Activated naive CD8-positive, alpha-beta T cell treated with anti-CD3 and anti-CD28 coated beads, Interleukin-2, amount 50 U/mL, for 24 hours (primary cell): Measurements from ENCODE around the gene MCOLN3.
A peak's percentile ranks its signal among the peaks of the same experiment; 100 is the strongest.

Experiments used
- ATAC-seq: fragments of 150-1000 bp; cut with Tn5 transposase; one replicate; pipeline ENCODE4 v1.10.0; 2021
- DNase-seq: peaks from one replicate; pipeline ENCODE4 v3.0.0; 2021
- H3K27ac Mint-ChIP-seq: one replicate; pipeline ENCODE4 v1.8.0; 2021; ENCODE audit warnings: mild to moderate bottlenecking, mixed read lengths
- H3K27me3 Mint-ChIP-seq: one replicate; pipeline ENCODE4 v1.8.0; 2021; ENCODE audit warnings: mixed read lengths
- H3K36me3 Mint-ChIP-seq: one replicate; pipeline ENCODE4 v1.8.0; 2021; ENCODE audit warnings: low read depth, mixed read lengths
- H3K4me1 Mint-ChIP-seq: one replicate; pipeline ENCODE4 v1.8.0; 2021; ENCODE audit warnings: mixed read lengths
- H3K4me3 Mint-ChIP-seq: one replicate; pipeline ENCODE4 v1.8.0; 2021; ENCODE audit warnings: mild to moderate bottlenecking, moderate library complexity, mixed read lengths
- H3K9me3 Mint-ChIP-seq: one replicate; pipeline ENCODE4 v1.8.0; 2021; ENCODE audit warnings: mixed read lengths

Gene MCOLN3

GRCh38 chr1:85048296-85049064 is at the start of gene MCOLN3:
MCOLN3 (minus strand) TSS chr1:85048500; CDS start chr1:85045360, 3,140 bp downstream.
- Mint-ChIP-seq H3K27me3 (peaks cover 55% of the 10 kb centered on the region), H3K9me3 (no peaks in the 10 kb centered on the region), H3K36me3 (no peaks in the 10 kb centered on the region), H3K4me3 (peak within 1 kb of the TSS; percentile 61), H3K4me1 (peaks cover 19% of the 10 kb centered on the region), H3K27ac (no peak within 1 kb of the TSS)
- ATAC-seq (peak; percentile 41), DNase-seq (peak; percentile 37)

- H3K27ac Mint-ChIP-seq: no peak overlapping the region
- peaks cover 9% of the 10 kb centered on the region for H3K27me3 Mint-ChIP-seq
- DNase-seq: no peak
- ATAC-seq: no peak
- no peak overlapping the region for H3K4me3 Mint-ChIP-seq
- no peaks in the 10 kb centered on the region for H3K36me3 Mint-ChIP-seq
- H3K4me1 Mint-ChIP-seq: peaks cover 6% of the 10 kb centered on the region
- no peaks in the 10 kb centered on the region for H3K9me3 Mint-ChIP-seq
These were observed 45.3 kb upstream of the MCOLN3 start for GRCh38 chr1:85093644-85094043.

- H3K36me3 Mint-ChIP-seq: no peaks in the 10 kb centered on the region
- no peaks in the 10 kb centered on the region for H3K9me3 Mint-ChIP-seq
- peaks cover 9% of the 10 kb centered on the region for H3K27me3 Mint-ChIP-seq
- DNase-seq (peak; percentile 8), ATAC-seq (peak; percentile 87)
- no peak overlapping the region for H3K27ac Mint-ChIP-seq
- peaks cover 6% of the 10 kb centered on the region for H3K4me1 Mint-ChIP-seq
- H3K4me3 Mint-ChIP-seq: peak overlapping the region; percentile 33
These were observed 43.5 kb upstream of the MCOLN3 start for GRCh38 chr1:85091671-85092280.

GRCh38 chr1:85090225-85090624 is 41.9 kb upstream of the MCOLN3 start:
- no peak for ATAC-seq
- H3K4me3 Mint-ChIP-seq: no peak overlapping the region
- H3K27ac Mint-ChIP-seq: no peak overlapping the region

GRCh38 chr1:85089203-85089602 is 40.9 kb upstream of the MCOLN3 start:
- no peak for DNase-seq

More at GRCh38 chr1:85090225-85090624, 41.9 kb upstream of the MCOLN3 start:
- peaks cover 6% of the 10 kb centered on the region for H3K4me1 Mint-ChIP-seq
- H3K36me3 Mint-ChIP-seq: no peaks in the 10 kb centered on the region
- peaks cover 9% of the 10 kb centered on the region for H3K27me3 Mint-ChIP-seq
- H3K9me3 Mint-ChIP-seq: no peaks in the 10 kb centered on the region
- no peak for DNase-seq

GRCh38 chr1:85088408-85088784 is 40.1 kb upstream of the MCOLN3 start:
- no peak for ATAC-seq
- DNase-seq: no peak
- Mint-ChIP-seq H3K27ac (no peak overlapping the region), H3K4me3 (no peak overlapping the region), H3K9me3 (no peaks in the 10 kb centered on the region), H3K36me3 (no peaks in the 10 kb centered on the region), H3K27me3 (peaks cover 4% of the 10 kb centered on the region), H3K4me1 (peaks cover 6% of the 10 kb centered on the region)

More at GRCh38 chr1:85089203-85089602, 40.9 kb upstream of the MCOLN3 start:
- no peaks in the 10 kb centered on the region for H3K36me3 Mint-ChIP-seq
- no peaks in the 10 kb centered on the region for H3K9me3 Mint-ChIP-seq
- H3K27me3 Mint-ChIP-seq: peaks cover 6% of the 10 kb centered on the region
- H3K4me3 Mint-ChIP-seq: no peak overlapping the region
- ATAC-seq: no peak
- H3K27ac Mint-ChIP-seq: no peak overlapping the region
- peaks cover 6% of the 10 kb centered on the region for H3K4me1 Mint-ChIP-seq

- Mint-ChIP-seq H3K27ac (no peak overlapping the region), H3K36me3 (no peaks in the 10 kb centered on the region), H3K4me3 (no peak overlapping the region), H3K27me3 (peaks cover 4% of the 10 kb centered on the region), H3K9me3 (no peaks in the 10 kb centered on the region), H3K4me1 (peaks cover 6% of the 10 kb centered on the region)
- DNase-seq (no peak), ATAC-seq (no peak)
These were observed 39.5 kb upstream of the MCOLN3 start for GRCh38 chr1:85087659-85088407.

- Mint-ChIP-seq H3K4me1 (no peaks in the 10 kb centered on the region), H3K9me3 (no peaks in the 10 kb centered on the region), H3K27me3 (peaks cover 7% of the 10 kb centered on the region), H3K4me3 (no peak overlapping the region), H3K36me3 (no peaks in the 10 kb centered on the region), H3K27ac (no peak overlapping the region)
- ATAC-seq (no peak), DNase-seq (no peak)
These were observed 37.1 kb upstream of the MCOLN3 start for GRCh38 chr1:85085417-85085816.

- no peaks in the 10 kb centered on the region for H3K4me1 Mint-ChIP-seq
These were observed 30.6 kb upstream of the MCOLN3 start for GRCh38 chr1:85078903-85079302.

GRCh38 chr1:85074365-85074964 is 26.2 kb upstream of the MCOLN3 start:
- H3K27me3 Mint-ChIP-seq: peaks cover 2% of the 10 kb centered on the region
- ATAC-seq: no peak
- H3K9me3 Mint-ChIP-seq: peaks cover 16% of the 10 kb centered on the region
- H3K36me3 Mint-ChIP-seq: no peaks in the 10 kb centered on the region
- no peak overlapping the region for H3K27ac Mint-ChIP-seq
- no peak for DNase-seq
- no peak overlapping the region for H3K4me3 Mint-ChIP-seq
- no peaks in the 10 kb centered on the region for H3K4me1 Mint-ChIP-seq

More at GRCh38 chr1:85078903-85079302, 30.6 kb upstream of the MCOLN3 start:
- DNase-seq (no peak), ATAC-seq (no peak)
- no peak overlapping the region for H3K27ac Mint-ChIP-seq
- H3K4me3 Mint-ChIP-seq: no peak overlapping the region
- peaks cover 7% of the 10 kb centered on the region for H3K27me3 Mint-ChIP-seq
- H3K9me3 Mint-ChIP-seq: peaks cover 16% of the 10 kb centered on the region
- no peaks in the 10 kb centered on the region for H3K36me3 Mint-ChIP-seq

GRCh38 chr1:85070972-85071492 is 22.7 kb upstream of the MCOLN3 start:
- H3K27me3 Mint-ChIP-seq: peaks cover 5% of the 10 kb centered on the region
- H3K9me3 Mint-ChIP-seq: peaks cover 13% of the 10 kb centered on the region
- ATAC-seq (no peak), DNase-seq (no peak)
- H3K4me3 Mint-ChIP-seq: no peak overlapping the region
- no peak overlapping the region for H3K27ac Mint-ChIP-seq
- no peaks in the 10 kb centered on the region for H3K4me1 Mint-ChIP-seq
- H3K36me3 Mint-ChIP-seq: no peaks in the 10 kb centered on the region

- DNase-seq: no peak
- Mint-ChIP-seq H3K9me3 (no peaks in the 10 kb centered on the region), H3K36me3 (no peaks in the 10 kb centered on the region), H3K4me3 (no peak overlapping the region), H3K4me1 (no peaks in the 10 kb centered on the region), H3K27ac (no peak overlapping the region), H3K27me3 (peaks cover 5% of the 10 kb centered on the region)
- no peak for ATAC-seq
These were observed 20.5 kb upstream of the MCOLN3 start for GRCh38 chr1:85068846-85069245.

GRCh38 chr1:85065550-85065949 is 17.2 kb upstream of the MCOLN3 start:
- Mint-ChIP-seq H3K27ac (no peak overlapping the region), H3K4me3 (no peak overlapping the region), H3K4me1 (peaks cover 14% of the 10 kb centered on the region), H3K36me3 (no peaks in the 10 kb centered on the region), H3K9me3 (no peaks in the 10 kb centered on the region), H3K27me3 (peaks cover 10% of the 10 kb centered on the region)
- no peak for ATAC-seq
- DNase-seq: no peak

- peaks cover 11% of the 10 kb centered on the region for H3K27me3 Mint-ChIP-seq
- peaks cover 20% of the 10 kb centered on the region for H3K4me1 Mint-ChIP-seq
- H3K36me3 Mint-ChIP-seq: no peaks in the 10 kb centered on the region
- peak overlapping the region; percentile 78 for H3K4me3 Mint-ChIP-seq
- H3K27ac Mint-ChIP-seq: peak overlapping the region; percentile 14
- ATAC-seq (no peak), DNase-seq (no peak)
- H3K9me3 Mint-ChIP-seq: no peaks in the 10 kb centered on the region
These were observed 14.2 kb upstream of the MCOLN3 start for GRCh38 chr1:85062425-85063026.
